Measurements from ENCODE around the gene TSPAN5.

GRCh38 chr4:98467627-98468072, 190.8 kb downstream of the TSPAN5 start:
- peak; percentile 46 to 83 (median 76) for TF ChIP-seq CTCF (IDR thresholded peaks at IDR 0.05)
- no peak for TF ChIP-seq POLR2A (IDR thresholded peaks at IDR 0.05)
